ENCODE results near the gene WDFY3.

WDFY3 gene

DNA sequence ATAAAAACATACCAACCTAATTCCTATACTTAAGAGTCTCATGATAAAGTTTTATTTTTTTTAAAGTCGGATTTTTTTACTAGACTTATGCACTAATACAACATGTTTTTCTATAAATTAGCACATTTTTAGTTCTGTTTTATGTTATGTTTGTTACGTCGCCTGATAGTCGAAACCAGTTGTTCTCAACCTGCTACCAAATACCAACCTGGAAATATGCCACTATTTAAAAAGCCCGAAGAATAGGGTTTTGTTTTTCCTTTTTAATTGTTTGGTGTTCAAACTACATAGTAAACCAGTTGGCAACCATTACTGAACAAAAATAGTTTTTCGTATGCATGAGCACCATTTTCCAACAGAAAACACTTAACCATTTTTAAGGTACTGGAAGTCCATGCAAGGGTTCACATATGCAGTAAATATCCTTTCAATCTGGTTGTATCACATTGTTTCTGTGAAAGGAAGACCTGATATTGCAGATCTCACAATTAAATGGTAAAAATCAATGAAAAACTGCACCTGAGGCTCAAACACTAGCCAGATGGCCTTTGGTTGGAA lies 1.4 kb downstream of the WDFY3 start:
- no peak overlapping the region for H3K4me3 ChIP-seq (ENCODE audit: low read depth, low read length, poor library complexity, severe bottlenecking)
- H3K27ac ChIP-seq (ENCODE audit: low read depth, low read length, poor library complexity, severe bottlenecking), result no peak overlapping the region
- H3K9me2 ChIP-seq (ENCODE audit: low read depth, low read length), result no peaks in the 10 kb centered on the region
- H3K9ac ChIP-seq (ENCODE audit: low read length), result no peak overlapping the region
- TF ChIP-seq, protein P1, sequence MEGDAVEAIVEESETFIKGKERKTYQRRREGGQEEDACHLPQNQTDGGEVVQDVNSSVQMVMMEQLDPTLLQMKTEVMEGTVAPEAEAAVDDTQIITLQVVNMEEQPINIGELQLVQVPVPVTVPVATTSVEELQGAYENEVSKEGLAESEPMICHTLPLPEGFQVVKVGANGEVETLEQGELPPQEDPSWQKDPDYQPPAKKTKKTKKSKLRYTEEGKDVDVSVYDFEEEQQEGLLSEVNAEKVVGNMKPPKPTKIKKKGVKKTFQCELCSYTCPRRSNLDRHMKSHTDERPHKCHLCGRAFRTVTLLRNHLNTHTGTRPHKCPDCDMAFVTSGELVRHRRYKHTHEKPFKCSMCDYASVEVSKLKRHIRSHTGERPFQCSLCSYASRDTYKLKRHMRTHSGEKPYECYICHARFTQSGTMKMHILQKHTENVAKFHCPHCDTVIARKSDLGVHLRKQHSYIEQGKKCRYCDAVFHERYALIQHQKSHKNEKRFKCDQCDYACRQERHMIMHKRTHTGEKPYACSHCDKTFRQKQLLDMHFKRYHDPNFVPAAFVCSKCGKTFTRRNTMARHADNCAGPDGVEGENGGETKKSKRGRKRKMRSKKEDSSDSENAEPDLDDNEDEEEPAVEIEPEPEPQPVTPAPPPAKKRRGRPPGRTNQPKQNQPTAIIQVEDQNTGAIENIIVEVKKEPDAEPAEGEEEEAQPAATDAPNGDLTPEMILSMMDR (IDR thresholded peaks at IDR 0.05; ENCODE audit: low read length), result no peak
- no peak for TF ChIP-seq EZH2 (IDR thresholded peaks at IDR 0.05; ENCODE audit: borderline replicate concordance, low read length)
- no peaks in the 10 kb centered on the region for H3K36me3 ChIP-seq (ENCODE audit: insufficient read depth, low read length)
- no peaks in the 10 kb centered on the region for H3F3A ChIP-seq (ENCODE audit: insufficient read depth, low read length)
- no peaks in the 10 kb centered on the region for H3K9me3 ChIP-seq (ENCODE audit: low read length)
- no peaks in the 10 kb centered on the region for H3K4me1 ChIP-seq (ENCODE audit: insufficient read depth, low read length, severe bottlenecking)
- H3K79me2 ChIP-seq (ENCODE audit: insufficient read depth, low read length), result no peaks in the 10 kb centered on the region
- no peaks in the 10 kb centered on the region for H3K27me3 ChIP-seq (ENCODE audit: insufficient read depth, low read length)
- no peaks in the 10 kb centered on the region for H4K20me1 ChIP-seq (ENCODE audit: insufficient read depth, low read length)
- H2AFZ ChIP-seq (ENCODE audit: low read length), result no peak overlapping the region
- no peak overlapping the region for H3K4me2 ChIP-seq (ENCODE audit: low read length)

DNA sequence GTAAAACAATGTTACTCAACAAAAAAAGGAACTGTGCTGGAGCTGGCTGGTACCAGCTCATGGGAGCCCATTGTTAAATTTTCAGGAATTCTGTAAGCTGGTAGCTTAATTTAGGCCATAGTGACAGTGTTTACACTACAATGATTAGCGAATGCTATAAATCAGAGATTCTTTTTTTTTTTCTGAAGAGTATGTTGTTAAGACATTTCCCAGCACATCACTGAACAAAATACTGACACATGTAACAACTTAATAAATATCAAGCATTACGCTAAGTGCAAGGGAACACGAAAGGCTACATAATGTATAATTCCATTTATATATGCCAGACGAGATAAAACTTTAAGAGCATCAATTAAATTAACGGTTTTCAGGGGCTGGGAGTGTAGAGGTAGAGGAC lies 4.4 kb downstream of the WDFY3 start:
- no peaks in the 10 kb centered on the region for H3K4me1 ChIP-seq (ENCODE audit: insufficient read depth, low read length, severe bottlenecking)
- H3K79me2 ChIP-seq (ENCODE audit: insufficient read depth, low read length), result no peaks in the 10 kb centered on the region
- H2AFZ ChIP-seq (ENCODE audit: low read length), result no peak overlapping the region
- no peak overlapping the region for H3K27ac ChIP-seq (ENCODE audit: low read depth, low read length, poor library complexity, severe bottlenecking)
- TF ChIP-seq EZH2 (IDR thresholded peaks at IDR 0.05; ENCODE audit: borderline replicate concordance, low read length), result no peak
- TF ChIP-seq, protein P1 (IDR thresholded peaks at IDR 0.05; ENCODE audit: low read length), result no peak
- no peaks in the 10 kb centered on the region for H3K9me2 ChIP-seq (ENCODE audit: low read depth, low read length)
- no peak overlapping the region for H3K4me3 ChIP-seq (ENCODE audit: low read depth, low read length, poor library complexity, severe bottlenecking)
- H3K9ac ChIP-seq (ENCODE audit: low read length), result no peak overlapping the region
- no peaks in the 10 kb centered on the region for H3K36me3 ChIP-seq (ENCODE audit: insufficient read depth, low read length)
- H3K4me2 ChIP-seq (ENCODE audit: low read length), result no peak overlapping the region
- H3K27me3 ChIP-seq (ENCODE audit: insufficient read depth, low read length), result no peaks in the 10 kb centered on the region
- no peaks in the 10 kb centered on the region for H4K20me1 ChIP-seq (ENCODE audit: insufficient read depth, low read length)
- no peaks in the 10 kb centered on the region for H3K9me3 ChIP-seq (ENCODE audit: low read length)
- H3F3A ChIP-seq (ENCODE audit: insufficient read depth, low read length), result no peaks in the 10 kb centered on the region

DNA sequence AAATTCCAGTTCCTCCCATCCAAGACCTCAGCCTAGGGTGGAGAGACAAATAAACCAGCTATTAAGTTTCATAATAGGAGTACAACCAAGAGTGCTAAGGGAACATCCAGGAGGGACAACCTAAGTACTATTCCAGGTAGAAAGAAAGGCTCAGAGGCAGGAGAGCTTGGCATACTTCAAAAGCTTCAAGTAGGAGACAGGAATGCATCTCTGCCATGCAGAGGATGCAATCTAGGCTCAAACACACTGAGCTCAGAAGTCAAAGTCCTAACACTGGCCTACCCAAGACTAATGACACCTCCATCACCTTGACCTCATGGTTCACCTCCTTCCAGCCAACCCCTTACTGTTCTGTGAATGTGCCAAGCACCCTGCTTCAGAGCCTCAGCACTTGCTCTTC lies 8.1 kb downstream of the WDFY3 start:
- no peaks in the 10 kb centered on the region for H3K79me2 ChIP-seq (ENCODE audit: insufficient read depth, low read length)

More for the DNA sequence above, 8.1 kb downstream of the WDFY3 start:
- Histone ChIP-seq H3K9me2 (ENCODE audit: low read depth, low read length) (no peaks in the 10 kb centered on the region), H3F3A (ENCODE audit: insufficient read depth, low read length) (no peaks in the 10 kb centered on the region), H3K4me3 (ENCODE audit: low read depth, low read length, poor library complexity, severe bottlenecking) (no peak overlapping the region), H3K36me3 (ENCODE audit: insufficient read depth, low read length) (no peaks in the 10 kb centered on the region), H4K20me1 (ENCODE audit: insufficient read depth, low read length) (no peaks in the 10 kb centered on the region), H3K4me1 (ENCODE audit: insufficient read depth, low read length, severe bottlenecking) (no peaks in the 10 kb centered on the region), H3K9me3 (ENCODE audit: low read length) (no peaks in the 10 kb centered on the region), H3K27me3 (ENCODE audit: insufficient read depth, low read length) (no peaks in the 10 kb centered on the region), H3K27ac (ENCODE audit: low read depth, low read length, poor library complexity, severe bottlenecking) (no peak overlapping the region), H3K9ac (ENCODE audit: low read length) (no peak overlapping the region), H2AFZ (ENCODE audit: low read length) (no peak overlapping the region), H3K4me2 (ENCODE audit: low read length) (no peak overlapping the region)
- TF ChIP-seq, protein P1 (IDR thresholded peaks at IDR 0.05; ENCODE audit: low read length), result no peak
- TF ChIP-seq EZH2 (IDR thresholded peaks at IDR 0.05; ENCODE audit: borderline replicate concordance, low read length), result no peak
